Dermis blood vessel endothelial cell (primary cell): ENCODE measurements around the gene PIEZO1. TPM values are rescaled to one million over a fixed set of nuclear protein-coding genes. Genes with fewer than 3 reads are reported as not detected.

Source experiments
- DNase-seq: peaks from one replicate; pipeline ENCODE4 v3.0.0; 2010
- total RNA-seq: library from RNA; depleted of rRNA; stranded (reverse); fragments of >200 nt; gene quantifications from 2 replicates; pipeline ENCODE4 v1.2.3, GENCODE V29; 2014

PIEZO1 gene
- total RNA-seq, 1 donor from 2014 or later = 354 TPM

DNA sequence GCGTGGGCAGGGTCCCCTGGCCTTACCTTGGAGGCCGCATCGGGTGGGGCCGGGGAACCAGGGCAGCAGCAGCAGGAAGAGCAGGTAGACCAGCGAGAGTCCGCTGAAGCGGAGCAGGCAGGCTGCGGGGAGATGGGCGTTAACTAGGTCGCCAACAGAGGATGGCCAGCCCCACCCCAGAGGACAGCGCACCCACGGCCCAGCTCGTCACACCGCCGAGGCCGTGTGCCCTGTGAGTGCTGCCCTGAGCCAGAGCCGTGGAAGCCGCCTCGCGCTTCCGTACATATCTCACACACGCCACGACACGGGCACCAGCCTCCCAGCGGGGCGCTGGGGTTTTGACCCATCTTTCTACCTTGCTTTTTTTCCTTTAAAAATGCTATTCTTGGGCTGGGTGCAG lies 35.7 kb downstream of the PIEZO1 start:
- DNase-seq = no peak

DNA sequence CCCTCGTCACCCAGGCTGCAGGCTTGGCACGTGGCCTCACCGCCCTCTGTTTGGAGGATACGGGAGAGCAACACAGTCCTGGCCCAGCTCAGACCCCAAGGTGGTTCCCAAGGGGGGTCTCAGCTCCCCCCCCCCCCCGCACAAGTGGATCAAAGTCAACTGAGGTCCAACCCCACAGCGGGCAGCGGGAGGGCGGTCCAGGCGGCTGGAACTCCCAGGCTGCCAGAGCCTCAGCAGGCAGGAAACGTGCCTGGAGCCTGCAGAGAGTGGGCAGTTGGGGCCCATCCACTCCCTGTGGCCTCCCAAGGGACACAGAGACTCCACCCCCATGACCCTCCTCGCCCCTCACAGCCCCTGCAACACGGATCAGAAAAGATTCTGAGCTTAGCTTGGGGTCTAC lies 36.7 kb downstream of the PIEZO1 start:
- DNase-seq = no peak

DNA sequence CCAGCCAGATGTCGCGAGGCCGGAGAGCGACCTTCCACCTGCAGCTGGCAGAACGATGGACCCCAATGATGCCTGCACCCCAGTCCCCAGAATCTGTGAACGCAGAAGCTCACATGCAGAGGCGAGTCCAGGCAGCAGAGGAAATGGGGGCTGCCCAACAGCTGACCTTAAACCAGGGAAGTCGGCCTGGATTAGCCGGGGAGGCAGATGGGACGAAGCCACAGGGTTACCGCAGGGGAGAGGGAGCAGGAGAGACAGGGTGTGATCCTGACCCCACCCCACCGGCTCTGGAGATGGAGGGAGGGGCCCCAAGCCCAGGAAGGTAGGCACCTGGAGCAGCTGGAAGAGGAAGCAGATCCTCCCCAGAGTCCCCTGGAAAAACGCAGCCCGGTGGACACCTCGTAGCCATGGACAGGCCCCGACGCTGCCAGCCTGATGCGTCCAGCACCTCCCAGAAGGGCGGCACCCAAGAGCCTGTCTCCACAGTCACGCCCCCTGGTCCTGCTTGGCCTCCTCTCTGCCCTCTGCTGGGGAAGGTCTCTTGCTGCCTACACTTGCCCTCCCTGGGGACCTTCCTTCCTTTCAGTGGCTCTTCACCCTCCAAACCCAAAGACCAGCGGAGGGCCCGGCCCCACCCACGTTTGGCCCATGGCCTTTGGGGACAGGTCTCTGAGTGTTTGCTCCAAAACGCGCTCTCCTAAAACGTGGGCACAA lies 37.3 kb downstream of the PIEZO1 start:
- DNase-seq = peak; percentile 54

DNA sequence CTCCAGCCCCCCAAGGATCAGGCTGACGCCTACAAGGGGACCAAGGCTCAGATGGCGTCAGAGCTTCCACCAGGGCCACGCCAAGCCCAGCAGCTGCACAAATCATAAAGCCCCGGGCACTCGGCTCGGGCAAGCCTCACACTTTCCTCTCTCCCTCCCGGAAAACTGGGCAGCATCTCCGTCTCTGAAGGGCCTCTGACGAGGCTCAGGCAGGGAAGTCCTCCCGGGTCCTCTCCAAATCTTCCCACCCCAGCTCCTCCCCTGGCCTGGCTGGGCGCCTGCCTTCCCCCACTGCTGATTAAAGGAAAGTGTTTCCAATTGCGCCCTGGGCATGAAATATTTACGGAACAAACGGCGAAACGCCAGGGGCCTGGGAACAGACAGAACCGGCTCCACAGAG lies 38.5 kb downstream of the PIEZO1 start:
- DNase-seq = no peak

DNA sequence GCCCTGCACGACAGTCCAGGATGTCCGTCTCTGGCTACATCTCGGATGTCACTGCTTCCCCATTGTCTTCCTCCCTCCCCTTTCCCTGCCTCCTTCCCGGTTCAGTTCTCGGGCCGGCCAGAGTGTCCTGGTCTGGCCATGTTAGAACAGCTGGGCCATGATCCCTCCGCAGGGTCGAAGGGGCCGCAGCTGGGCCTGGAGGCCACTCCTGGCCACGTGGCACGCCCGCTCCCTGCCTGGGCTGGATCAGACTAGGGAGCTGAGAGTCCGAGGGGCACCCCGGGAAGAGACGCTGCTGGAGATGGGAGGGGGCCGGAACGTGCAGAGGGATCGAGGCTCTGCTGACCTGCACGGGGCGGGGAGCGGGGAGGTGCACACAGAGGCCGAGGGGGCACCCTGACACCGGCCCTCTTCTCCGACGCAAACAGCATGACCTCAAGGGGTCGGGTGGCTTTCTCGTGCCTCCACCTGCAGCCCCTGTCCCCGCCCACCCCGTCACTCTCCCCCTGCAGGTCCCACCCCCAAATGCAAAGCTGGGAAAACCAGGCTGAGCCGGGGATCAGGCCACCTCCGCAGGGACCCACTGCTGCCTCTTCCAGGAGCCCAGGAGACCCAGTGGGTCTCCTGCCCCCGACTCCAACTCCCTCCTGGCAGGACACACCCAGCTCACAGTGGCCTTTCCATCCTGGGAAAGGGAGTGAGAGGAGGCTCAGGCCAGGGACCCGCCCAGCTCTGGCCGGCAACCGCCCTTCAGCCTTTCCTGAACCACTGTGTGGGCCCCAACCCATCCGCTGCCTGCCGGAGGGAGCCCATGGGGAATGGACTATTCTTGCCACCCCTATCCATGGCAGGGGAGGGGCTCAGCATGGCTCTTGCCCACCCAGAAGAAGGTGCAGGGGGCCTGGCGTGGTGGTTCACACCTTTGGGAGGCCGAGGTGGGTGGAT lies 40.2 kb downstream of the PIEZO1 start:
- no peak for DNase-seq

DNA sequence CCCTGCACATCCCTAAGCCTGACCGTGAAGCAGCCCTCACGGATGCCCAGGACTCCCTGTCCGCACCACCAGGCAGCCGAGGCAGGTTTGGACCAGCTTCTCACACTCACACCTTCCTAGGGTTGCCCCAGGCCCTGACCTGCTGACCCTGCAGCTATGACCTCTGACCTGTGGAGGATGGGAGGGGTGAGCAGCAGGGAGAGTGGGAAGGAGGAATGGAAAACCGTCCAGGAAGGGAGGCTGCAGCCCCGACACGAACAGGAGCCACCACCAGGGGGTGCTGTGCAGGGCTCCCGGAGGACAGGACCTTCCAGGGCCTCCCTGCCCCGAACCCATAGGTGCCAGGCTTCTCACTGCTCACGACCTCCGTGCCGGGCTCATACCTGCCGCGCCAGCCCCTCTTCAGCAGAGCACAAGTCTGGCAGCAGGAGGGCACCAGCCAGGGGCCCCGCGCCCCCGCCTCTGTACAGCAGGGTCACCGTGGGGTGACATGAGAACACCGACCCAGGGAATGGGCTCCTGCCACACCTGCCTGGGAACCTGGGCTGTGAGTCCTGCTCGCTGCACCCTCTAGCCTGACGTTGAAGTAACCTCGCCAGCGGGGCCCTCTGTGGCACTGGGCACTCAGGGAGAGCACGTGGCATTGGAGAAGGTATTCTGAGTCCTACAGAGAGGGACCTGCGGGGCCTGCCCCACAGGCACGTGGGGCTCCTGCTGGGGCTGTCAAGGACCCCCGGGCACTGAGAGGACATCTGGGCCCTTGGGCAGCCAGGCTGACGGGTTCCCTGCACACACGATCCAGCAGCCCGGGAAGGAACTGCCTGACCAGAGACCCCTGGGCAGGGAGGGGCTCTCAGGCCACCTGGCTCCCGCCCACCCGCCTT lies 41.1 kb downstream of the PIEZO1 start:
- DNase-seq = peak; percentile 81

DNA sequence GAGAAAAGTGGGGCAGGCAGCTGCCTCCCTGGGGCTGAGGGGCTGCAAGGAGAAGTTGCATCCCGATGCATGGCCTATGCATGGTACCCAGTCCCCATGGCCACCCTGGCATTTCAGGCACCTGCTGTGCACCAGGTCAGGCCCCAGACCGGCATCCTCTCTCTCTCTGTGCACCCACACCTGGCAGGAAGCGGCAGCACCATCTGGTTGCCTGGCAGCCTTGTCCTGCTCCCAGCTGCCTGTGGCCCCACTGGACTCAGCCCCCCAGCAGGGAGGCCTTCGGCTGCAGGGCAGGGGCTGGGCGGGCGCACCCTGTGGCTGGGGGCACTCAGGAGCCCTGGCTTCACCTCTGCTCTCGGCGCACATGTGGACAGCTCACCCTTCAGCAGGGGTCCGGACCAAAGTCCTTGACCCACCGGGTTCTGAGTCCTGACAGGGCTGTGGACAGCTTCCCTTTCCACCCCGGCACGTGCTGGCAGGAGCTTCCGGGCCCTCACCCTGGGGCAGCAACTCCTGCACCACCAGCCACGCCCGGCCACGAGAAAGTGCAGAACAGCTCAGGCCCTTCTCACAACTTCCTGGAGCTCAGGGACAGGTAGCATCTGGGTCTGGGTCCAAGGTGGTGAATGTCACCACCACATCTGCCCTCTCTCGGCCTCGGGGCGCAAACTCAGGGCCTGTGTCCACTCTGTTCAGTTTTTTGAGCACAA lies 42.0 kb downstream of the PIEZO1 start:
- DNase-seq = no peak

DNA sequence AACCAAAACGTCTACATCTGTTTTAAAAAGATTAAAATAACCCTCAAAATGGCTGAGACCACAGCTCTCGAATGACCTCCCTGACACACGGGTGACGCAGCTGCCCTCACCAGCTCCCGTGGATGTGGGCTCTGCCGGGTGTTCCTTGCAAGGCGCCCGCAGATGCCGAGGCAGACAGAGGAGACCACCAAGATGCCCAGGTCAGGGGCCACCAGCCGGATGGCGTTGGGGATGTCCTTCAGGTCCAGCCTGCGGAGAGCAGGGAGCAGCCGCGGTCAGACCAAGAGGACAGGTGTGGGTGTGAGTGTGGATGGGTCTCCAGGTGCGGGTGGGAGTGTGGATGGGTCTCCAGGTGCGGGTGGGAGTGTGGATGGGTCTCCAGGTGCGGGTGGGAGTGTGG lies 43.7 kb downstream of the PIEZO1 start:
- DNase-seq = no peak

DNA sequence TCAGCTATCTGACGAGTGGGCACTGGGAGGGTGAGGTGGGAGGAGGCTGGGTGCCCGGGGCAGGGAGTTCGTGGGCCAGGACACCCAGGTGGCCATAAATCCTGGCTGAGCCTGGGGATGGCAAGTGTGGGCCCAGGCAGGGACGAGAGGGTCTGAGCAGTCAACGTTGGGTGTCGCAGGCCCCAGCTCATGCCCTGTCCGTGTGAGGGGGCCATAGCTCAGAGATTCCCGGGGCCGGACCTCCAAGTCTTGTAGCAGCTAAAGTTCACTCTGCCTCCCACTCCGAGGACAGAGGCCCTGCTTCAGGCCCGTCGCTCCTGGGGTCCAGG lies 44.3 kb downstream of the PIEZO1 start:
- no peak for DNase-seq

DNA sequence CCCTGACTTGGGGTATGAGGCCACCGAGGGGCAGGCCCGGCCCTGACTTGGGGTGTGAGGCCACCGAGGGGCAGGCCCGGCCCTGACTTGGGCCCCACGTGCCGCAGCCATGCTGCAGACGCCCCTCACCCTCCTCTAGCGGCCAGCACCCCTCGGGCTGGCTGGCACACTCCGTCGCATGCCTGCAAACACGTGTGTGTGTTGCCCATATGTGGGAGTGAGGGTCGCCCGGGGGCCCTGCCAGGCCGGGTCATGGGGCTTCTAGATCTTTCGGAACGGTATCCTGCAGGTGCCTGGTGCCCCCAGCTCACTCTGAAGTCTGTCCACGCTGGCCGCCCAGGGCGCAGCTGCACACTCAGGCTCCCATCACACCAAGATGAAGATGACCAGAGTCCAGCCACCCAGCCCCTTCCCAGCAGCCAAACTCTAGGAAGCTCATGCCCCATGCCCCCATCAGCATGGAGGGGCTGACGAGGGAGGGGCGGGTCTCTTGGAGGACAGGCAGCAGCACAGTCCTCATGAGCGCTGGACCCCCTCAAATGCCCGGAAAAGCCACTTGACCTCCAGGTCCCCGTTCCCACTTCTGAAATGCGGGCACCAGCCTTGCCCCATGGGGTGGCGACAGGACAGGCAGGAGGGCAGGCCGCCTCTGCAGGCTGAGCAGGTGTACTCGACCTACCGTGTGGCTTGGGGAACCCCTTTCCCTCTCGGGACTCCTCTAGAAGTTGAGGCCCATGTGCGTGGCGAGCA lies 44.9 kb downstream of the PIEZO1 start:
- no peak for DNase-seq

DNA sequence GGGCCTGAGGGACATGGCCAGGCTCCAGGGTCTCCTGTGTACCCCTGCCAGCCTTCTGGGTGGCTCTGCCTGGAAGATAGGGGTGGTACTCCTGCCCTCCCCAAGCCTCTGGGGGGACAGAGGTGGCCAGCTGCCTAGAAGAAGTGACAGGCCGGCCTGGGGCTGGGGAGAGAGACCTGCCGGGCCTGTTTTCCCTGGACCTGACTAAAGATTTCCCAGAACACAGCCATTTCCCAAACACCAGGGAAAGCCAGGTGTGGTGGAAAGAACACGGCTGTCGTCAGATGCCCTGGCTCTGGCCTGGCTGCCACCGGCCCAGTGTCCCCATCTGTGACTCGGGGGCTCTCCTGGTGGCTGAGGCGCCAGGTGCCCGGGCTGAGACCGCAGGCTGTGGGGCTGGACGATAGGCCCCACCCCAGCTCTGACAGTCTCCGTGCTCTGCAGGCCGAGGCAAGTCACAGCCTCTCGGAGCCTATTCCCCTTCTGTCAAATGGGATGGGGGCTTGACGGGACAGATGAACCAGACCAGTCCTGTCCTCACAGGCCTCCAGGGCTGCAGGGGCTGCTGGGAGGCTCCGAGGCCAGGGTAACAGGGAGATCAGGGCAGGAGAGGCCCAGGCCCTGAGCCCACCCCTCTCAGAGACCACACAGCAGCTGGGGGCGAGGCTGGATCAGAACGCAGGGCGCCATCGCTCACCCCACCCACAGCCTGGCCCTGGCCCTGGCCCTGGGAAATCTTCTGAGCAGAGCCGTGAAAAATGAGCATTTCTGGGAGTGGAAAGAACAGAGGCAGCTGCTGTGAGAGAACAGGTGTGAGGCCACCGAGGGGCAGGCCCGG lies 45.7 kb downstream of the PIEZO1 start:
- DNase-seq = no peak

DNA sequence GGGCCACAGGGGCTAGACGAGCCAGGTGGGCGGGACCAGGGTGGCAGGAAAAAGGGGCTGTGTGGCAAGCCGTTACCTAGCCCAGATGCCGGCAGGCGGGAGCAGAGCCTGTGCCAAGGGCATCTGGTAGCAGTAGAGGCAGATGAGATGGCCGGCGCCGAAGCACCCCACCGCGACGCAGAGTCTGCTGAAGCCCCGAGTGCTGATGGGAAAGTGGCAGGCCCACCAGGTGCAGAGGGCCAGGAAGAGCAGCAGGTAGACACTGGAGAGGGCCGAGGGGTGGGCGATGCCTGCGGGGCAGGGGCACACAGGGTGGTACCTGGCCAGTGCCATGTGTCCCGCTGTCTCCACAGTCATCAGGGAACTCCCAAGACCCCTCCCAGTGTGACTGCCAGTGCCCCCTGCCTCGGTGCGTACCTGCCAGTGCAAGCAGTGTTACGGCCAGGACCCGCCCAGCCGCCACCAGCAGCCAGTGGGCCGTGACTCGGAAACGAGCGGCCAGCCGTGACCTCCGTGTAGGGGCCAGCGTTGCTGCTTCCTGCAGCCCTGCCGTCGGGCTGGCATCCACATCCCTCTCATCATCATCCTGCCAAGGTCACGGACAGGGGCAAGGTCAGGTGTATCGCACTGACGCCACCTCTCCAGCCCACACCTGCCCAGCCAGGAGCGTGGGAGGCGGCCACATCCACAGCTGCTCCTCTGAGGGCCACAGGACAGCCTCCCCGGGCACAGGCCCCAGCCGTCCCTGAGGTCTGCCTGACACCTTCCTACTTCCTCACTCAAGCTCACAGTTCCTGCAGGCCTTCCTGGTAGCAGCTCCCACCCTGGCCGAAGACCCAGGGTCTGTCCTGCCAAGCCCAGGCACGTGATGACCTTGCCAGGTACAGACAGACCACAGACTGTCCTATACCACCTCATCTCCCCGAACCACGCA lies 46.6 kb downstream of the PIEZO1 start:
- DNase-seq = no peak

DNA sequence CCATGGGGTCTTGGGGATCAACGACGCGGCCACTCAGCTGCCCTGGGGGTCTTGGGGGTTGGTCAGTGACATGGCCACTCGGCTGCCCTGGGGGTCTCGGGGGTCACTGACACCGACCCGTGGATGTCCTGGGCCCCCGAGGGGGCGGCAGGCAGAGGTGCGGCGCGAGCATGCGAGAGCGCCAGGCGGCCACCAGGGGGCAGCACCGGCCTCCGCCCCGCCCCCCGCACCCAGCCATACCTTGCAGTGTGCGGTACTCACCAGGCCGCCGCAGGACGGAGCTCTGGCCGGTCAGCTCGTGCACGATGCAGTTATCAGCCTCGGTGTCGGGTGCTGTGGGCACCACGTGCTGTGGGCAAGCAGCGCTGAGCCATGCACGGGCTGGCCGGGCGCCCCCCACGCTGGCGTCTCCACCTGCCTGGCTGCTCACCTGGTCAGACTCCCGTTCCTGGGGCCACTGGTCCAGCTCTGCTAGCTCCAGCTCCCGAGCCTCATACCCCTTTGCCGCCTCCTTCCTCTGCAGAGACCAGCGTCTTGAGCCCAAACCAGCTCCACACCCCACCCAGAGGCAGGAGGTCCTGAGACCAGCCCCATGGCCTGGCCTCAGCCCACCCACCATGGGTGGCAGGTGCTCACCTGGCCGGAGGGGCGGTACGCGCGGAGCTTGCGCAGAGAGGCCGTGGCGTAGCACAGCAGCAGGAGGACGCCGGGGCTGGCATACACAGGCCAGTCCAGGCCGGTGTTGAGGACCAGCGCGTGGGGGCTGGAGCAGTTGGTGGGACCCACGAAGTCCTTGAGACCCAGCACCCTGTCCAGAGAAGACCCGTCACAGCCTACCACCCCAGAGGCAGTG lies 47.5 kb downstream of the PIEZO1 start:
- peak; percentile 83 for DNase-seq

DNA sequence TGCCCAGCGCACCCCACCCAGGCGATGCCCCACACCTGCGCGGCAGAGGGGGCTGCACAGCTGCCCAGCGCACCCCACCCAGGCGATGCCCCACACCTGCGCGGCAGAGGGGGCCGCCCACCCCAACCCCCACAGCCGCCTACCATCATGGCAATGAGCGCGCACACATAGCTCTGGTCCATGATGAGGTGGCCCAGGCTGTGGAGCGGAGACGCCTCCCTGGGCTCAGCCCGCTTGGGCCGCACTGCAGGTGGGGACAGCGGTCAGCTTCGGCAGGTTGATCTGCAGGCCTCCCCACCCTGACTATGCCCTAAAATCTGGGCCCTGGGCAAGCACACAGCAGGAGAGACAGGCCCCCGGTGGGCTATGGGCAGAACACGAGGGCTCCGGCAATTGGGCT lies 48.5 kb downstream of the PIEZO1 start:
- DNase-seq = no peak

DNA sequence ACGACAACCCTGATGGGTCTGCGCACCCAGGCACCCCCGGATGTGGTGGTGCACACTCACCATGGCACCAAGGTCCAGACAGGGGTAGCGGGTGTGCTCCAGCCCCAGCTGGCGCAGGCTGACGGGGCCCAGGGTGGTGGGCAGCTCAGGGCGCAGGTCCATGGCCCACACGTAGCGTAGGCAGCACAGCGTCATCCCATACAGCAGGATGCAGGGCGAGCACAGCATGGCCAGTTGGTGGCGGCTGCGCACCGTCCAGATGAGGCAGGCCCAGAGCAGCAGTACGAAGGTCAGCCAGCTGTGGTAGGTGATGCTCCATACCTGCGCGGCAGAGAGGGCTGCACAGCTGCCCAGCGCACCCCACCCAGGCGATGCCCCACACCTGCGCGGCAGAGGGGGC lies 48.9 kb downstream of the PIEZO1 start:
- no peak for DNase-seq

DNA sequence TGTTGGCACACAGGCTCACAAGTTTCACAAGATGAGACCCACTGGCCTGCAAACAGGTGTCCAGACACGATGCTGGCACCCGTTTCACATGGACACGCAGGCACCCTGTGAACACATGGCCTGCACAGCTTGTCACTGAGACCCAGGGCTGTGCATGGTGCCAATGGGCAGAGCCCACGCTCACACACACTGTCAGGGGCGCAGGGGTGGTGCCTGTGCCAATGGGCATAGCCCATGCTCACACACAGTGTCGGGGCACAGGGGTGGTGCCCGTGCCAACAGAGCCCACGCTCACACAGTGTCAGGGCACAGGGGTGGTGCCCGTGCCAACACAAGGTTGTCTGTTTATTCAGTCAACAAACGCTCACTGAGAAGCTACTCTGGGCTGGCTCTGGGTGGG lies 49.4 kb downstream of the PIEZO1 start:
- no peak for DNase-seq

DNA sequence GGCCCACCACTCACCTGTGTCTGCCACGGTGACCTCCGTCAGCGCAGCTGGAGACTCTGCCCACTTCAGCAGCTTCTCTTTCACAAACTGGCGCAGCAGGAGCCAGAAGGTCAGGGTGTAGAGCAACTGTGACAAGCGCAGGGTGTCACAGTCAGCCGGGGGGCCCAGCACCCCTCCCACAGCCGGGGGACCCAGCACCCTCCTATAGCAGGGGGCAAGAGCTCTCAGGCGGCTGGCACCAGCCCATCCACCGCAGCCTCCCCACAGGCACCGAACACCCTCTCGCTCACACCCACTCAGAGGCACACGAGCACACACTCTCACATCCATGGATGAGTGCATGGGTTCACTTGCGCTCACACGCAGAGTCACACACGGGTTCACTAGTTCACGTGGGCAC lies 49.9 kb downstream of the PIEZO1 start:
- no peak for DNase-seq

DNA sequence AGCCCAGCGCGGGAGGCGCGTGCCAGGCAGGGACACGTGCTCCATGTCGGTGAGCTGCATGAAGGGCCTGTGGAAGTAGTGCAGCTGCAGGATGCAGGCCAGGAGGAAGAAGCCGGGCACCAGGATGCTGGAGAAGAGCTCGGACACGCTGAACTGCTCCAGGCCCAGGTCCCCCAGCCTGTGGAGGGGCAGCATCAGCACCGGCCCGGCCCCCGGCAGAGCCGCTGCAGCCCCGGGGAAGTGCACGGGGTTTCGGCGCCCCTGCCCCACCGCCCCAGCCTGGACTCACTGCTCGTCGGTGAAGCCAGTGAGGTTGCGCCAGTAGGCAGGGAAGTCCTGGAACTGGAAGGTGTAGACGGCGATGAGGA lies 50.7 kb downstream of the PIEZO1 start:
- DNase-seq = no peak
